ENCODE measurements around the gene MAP3K12. TPM values are rescaled to one million over a fixed set of nuclear protein-coding genes. Genes with fewer than 3 reads are reported as not detected.
A peak's percentile ranks its signal among the peaks of the same experiment; 100 is the strongest.
"Not testable (repeated sequence)": the region's sequence is repeated elsewhere in the genome, so short reads cannot be mapped to it uniquely, and the experiment has no call there.

Gene MAP3K12
- total and polyA plus RNA-seq, 2 donors from 2014 or later: 15.2 to 21.8 TPM

GRCh38 chr12:53443955-53444354 is 55.3 kb downstream of the MAP3K12 start:
- intact Hi-C loops (cut with DNase I): no loop called here
- TF ChIP-seq, protein P1, sequence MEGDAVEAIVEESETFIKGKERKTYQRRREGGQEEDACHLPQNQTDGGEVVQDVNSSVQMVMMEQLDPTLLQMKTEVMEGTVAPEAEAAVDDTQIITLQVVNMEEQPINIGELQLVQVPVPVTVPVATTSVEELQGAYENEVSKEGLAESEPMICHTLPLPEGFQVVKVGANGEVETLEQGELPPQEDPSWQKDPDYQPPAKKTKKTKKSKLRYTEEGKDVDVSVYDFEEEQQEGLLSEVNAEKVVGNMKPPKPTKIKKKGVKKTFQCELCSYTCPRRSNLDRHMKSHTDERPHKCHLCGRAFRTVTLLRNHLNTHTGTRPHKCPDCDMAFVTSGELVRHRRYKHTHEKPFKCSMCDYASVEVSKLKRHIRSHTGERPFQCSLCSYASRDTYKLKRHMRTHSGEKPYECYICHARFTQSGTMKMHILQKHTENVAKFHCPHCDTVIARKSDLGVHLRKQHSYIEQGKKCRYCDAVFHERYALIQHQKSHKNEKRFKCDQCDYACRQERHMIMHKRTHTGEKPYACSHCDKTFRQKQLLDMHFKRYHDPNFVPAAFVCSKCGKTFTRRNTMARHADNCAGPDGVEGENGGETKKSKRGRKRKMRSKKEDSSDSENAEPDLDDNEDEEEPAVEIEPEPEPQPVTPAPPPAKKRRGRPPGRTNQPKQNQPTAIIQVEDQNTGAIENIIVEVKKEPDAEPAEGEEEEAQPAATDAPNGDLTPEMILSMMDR (IDR thresholded peaks at IDR 0.05; ENCODE audit: borderline replicate concordance, extremely low read depth, insufficient read depth): no peak
- Histone ChIP-seq H3K27ac (ENCODE audit: low read depth in 2 of 2, low read length in 2 of 2) (peak overlapping the region; percentile 57 to 62), H3K27me3 (ENCODE audit: control insufficient read depth, insufficient read depth, low read length) (no peaks in the 10 kb centered on the region), H3K36me3 (ENCODE audit: control insufficient read depth in 2 of 3, insufficient read depth in 3 of 3, low read length in 3 of 3) (peaks cover 2 to 18% (median 12%) of the 10 kb centered on the region in 3 donors), H3K9me3 (ENCODE audit: control insufficient read depth in 2 of 3, insufficient read depth in 1 of 3, low read length in 3 of 3) (no peaks in the 10 kb centered on the region), H3K9ac (ENCODE audit: low read length in 3 of 3) (peak overlapping the region in 1 of 3 donors; percentile 75), H3K4me3 (ENCODE audit: low read length in 3 of 3) (peak overlapping the region in 2 of 3 donors; percentile 70 to 100), H3K4me1 (ENCODE audit: control insufficient read depth in 2 of 3, insufficient read depth in 2 of 3, low read depth in 1 of 3, low read length in 3 of 3) (peaks cover 0 to 14% (median 5%) of the 10 kb centered on the region in 3 donors)
- FAIRE-seq (no peak), DNase-seq (peak in 1 of 5 donors; percentile 57)

DNA sequence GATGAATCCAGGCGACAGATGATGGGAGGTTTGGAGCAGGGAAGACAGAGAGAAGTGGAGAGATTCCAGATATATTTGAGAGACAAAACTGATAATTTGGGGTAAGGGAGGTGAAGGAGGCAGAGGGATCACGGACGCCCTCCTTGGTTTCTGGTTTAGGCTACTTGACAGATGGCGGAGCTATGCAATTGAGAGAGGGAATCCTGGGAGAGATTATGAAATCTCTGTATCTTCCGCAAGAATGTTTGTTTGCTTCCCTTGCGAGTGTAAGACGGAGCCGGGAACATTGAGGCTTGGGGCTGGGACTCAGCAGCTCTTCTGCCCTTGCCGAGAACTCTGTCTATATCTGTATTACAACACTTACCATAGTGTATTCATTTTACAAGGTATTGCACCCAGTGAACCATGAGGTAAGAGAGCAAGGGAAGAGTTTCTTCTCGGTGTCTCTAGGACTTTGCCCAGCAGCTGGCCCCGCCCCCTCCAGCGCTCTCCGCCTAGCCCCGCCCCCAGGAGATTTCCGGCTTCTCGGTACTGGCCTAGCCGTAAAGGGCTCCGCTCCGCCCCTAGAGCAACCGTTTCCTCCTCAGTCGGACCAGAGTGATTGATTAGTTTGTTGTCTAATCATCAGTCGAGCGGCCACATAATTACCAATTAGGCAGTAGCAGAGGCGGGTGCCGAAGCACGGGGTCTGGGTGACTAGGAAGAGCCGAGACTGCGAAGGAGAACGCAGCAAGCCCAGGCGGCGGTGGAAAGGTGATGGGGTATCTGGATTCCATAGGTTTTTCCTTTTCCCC is 58.0 kb downstream of the MAP3K12 start, which contains the start of gene PRR13:
Gene PRR13, plus strand, starts transcription at position 695 of the 794 bp plus-strand sequence. CDS start 981 bp downstream, outside the sequence.
- intact Hi-C loops (cut with DNase I): no loop called here
- FAIRE-seq (peak; percentile 85), DNase-seq (peak; percentile 98 to 100 (median 99))
- Histone ChIP-seq H3K9ac (ENCODE audit: low read length in 3 of 3) (peak within 1 kb of the TSS; percentile 89 to 100 (median 99)), H3K9me3 (ENCODE audit: control insufficient read depth in 2 of 3, insufficient read depth in 1 of 3, low read length in 3 of 3) (no peaks in the 10 kb centered on the region), H3K36me3 (ENCODE audit: control insufficient read depth in 2 of 3, insufficient read depth in 3 of 3, low read length in 3 of 3) (peaks cover 2 to 6% (median 4%) of the 10 kb centered on the region in 3 donors), H3K27me3 (ENCODE audit: control insufficient read depth, insufficient read depth, low read length) (no peaks in the 10 kb centered on the region), H3K27ac (ENCODE audit: low read depth in 2 of 2, low read length in 2 of 2) (peak within 1 kb of the TSS; percentile 94 to 99), H3K4me1 (ENCODE audit: control insufficient read depth in 2 of 3, insufficient read depth in 2 of 3, low read depth in 1 of 3, low read length in 3 of 3) (peaks cover 0 to 14% (median 5%) of the 10 kb centered on the region in 3 donors), H3K4me3 (ENCODE audit: low read length in 3 of 3) (peak within 1 kb of the TSS; percentile 95 to 100 (median 95))
- TF ChIP-seq, protein P1 (IDR thresholded peaks at IDR 0.05; ENCODE audit: borderline replicate concordance, extremely low read depth, insufficient read depth): no peak

DNA sequence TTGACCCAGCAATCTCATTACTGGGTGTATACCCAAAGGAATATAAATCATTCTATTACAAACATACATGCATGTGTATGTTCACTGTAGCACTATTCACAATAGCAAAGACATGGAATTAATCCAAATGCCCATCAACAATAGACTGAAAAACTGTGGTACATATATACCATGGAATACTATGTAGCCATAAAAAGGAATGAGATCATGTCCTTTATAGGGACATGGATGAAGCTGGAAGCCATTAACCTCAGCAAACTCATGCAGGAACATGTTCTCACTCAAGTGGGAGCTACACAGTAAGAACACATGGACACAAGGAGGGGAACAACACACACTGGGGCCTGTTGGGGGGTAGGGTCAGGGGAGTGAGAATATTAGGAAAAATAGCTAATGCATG is 59.7 kb downstream of the MAP3K12 start:
- FAIRE-seq: not testable (repeated sequence)

DNA sequence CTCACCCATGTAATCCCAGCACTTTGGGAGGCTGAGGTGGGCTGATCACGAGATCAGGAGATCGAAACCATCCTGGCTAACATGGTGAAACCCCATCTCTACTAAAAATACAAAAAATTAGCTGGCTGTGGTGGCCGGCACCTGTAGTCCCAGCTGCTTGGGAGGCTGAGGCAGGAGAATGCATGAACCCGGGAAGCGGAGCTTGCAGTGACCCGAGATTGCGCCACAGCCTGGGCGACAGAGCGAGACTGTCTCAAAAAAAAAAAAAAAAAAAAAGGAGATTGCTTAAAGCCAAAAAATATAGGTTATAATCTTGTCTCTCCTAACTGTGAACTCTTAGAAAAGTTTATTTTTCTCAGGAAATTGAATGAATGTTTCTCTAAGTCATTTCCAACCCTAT is 63.9 kb downstream of the MAP3K12 start:
- FAIRE-seq; H3K9ac ChIP-seq (ENCODE audit: low read length in 3 of 3); H3K4me1 ChIP-seq (ENCODE audit: control insufficient read depth in 2 of 3, insufficient read depth in 2 of 3, low read depth in 1 of 3, low read length in 3 of 3); H3K27ac ChIP-seq (ENCODE audit: low read depth in 2 of 2, low read length in 2 of 2); H3K4me3 ChIP-seq (ENCODE audit: low read length in 3 of 3); intact Hi-C loops (cut with DNase I); H3K9me3 ChIP-seq (ENCODE audit: control insufficient read depth in 2 of 3, insufficient read depth in 1 of 3, low read length in 3 of 3); H3K36me3 ChIP-seq (ENCODE audit: control insufficient read depth in 2 of 3, insufficient read depth in 3 of 3, low read length in 3 of 3); H3K27me3 ChIP-seq (ENCODE audit: control insufficient read depth, insufficient read depth, low read length): not testable (repeated sequence)
- peak in 1 of 5 donors; percentile 8 for DNase-seq

More for the DNA sequence above, 59.7 kb downstream of the MAP3K12 start:
- H3K36me3 ChIP-seq (ENCODE audit: control insufficient read depth in 2 of 3, insufficient read depth in 3 of 3, low read length in 3 of 3); H3K9me3 ChIP-seq (ENCODE audit: control insufficient read depth in 2 of 3, insufficient read depth in 1 of 3, low read length in 3 of 3); H3K4me1 ChIP-seq (ENCODE audit: control insufficient read depth in 2 of 3, insufficient read depth in 2 of 3, low read depth in 1 of 3, low read length in 3 of 3); H3K27me3 ChIP-seq (ENCODE audit: control insufficient read depth, insufficient read depth, low read length); H3K4me3 ChIP-seq (ENCODE audit: low read length in 3 of 3); intact Hi-C loops (cut with DNase I); H3K27ac ChIP-seq (ENCODE audit: low read depth in 2 of 2, low read length in 2 of 2); DNase-seq; H3K9ac ChIP-seq (ENCODE audit: low read length in 3 of 3): not testable (repeated sequence)

Measured in kidney (tissue), 14 donors.